ENCODE data around the gene JAZF1. TPM values are rescaled to one million over a fixed set of nuclear protein-coding genes. Genes with fewer than 3 reads are reported as not detected.

The JAZF1 gene
- total and polyA plus RNA-seq, 2 of the 4 experiments (the other 2 are of a cell fraction) = 8.4 to 10.5 TPM

DNA sequence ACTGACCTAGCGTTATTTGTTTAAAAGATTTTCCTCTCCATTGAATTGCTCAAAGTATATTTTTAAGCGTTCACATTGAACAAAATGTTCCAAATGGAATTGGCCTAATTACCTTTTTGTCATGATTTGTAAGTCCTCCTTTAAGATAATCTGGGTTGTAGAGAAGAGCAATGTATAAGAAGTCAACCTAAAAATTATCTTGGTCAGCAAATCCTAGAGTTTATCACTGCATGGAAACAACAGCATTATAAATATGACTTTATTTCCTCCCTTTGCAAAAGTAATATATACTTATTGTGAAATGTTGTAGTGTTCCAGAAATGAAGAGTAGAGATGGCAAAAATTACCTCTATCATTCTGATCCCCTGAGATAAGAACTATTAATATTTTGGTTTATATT, 381.4 kb downstream of the JAZF1 start:
- Histone ChIP-seq H3K4ac (ENCODE audit: low read depth, low read length) (no peak overlapping the region), H3K4me3 (ENCODE audit: insufficient read depth, low read depth, low read length) (no peak overlapping the region), H4K91ac (ENCODE audit: insufficient read depth, low read depth, low read length) (no peak overlapping the region), H2BK5ac (ENCODE audit: low read depth, low read length, poor library complexity, severe bottlenecking) (no peak overlapping the region), H3K18ac (ENCODE audit: low read depth, low read length) (no peak overlapping the region), H3K4me2 (ENCODE audit: low read depth, low read length) (no peak overlapping the region), H3K23ac (ENCODE audit: low read depth, low read length) (no peak overlapping the region), H3K9me1 (ENCODE audit: insufficient read depth, low read length) (no peaks in the 10 kb centered on the region), H2BK20ac (ENCODE audit: low read depth, low read length) (no peak overlapping the region), H4K8ac (ENCODE audit: low read depth in 2 of 2, low read length in 2 of 2) (no peak overlapping the region), H2AK9ac (replicated peaks; ENCODE audit: low read depth, low read length, poor library complexity) (no peak overlapping the region), H3K9ac (ENCODE audit: low read depth, low read length) (no peak overlapping the region), H3K27me3 (ENCODE audit: control insufficient read depth, insufficient read depth, low read length) (no peaks in the 10 kb centered on the region), H3K4me1 (ENCODE audit: control insufficient read depth, insufficient read depth, low read length) (no peaks in the 10 kb centered on the region), H2AFZ (replicated peaks; ENCODE audit: low read length, poor library complexity) (no peak overlapping the region), H4K5ac (ENCODE audit: low read depth, low read length) (no peak overlapping the region), H3K9me3 (ENCODE audit: control insufficient read depth, insufficient read depth, low read length) (no peaks in the 10 kb centered on the region), H2BK120ac (ENCODE audit: low read depth, low read length) (no peak overlapping the region), H3K56ac (ENCODE audit: extremely low read depth, insufficient read depth, low read length) (no peak overlapping the region), H3K27ac (ENCODE audit: insufficient read depth, low read length) (no peak overlapping the region), H2BK15ac (ENCODE audit: low read depth, low read length) (no peak overlapping the region), H3K14ac (replicated peaks; ENCODE audit: low read depth, low read length) (no peak overlapping the region), H3K36me3 (ENCODE audit: control insufficient read depth, insufficient read depth, low read length) (peaks cover 7% of the 10 kb centered on the region; the same call in 1 of the 2 replicates), H2AK5ac (ENCODE audit: low read depth, low read length) (no peak overlapping the region), H4K20me1 (ENCODE audit: insufficient read depth, low read length) (no peaks in the 10 kb centered on the region), H3K79me1 (ENCODE audit: low read depth in 1 of 2, low read length in 2 of 2) (peaks cover 3 to 5% of the 10 kb centered on the region in 2 experiments; a peak in 2 of 4 replicates)
- intact Hi-C loops (cut with micrococcal nuclease) = no loop called here
- no TSS peak for BruUV-seq (replicated peaks)
- no CpG with 5 or more reads among the region's 2 CpGs for WGBS, 2 experiments (ENCODE audit: extremely low coverage in 2 of 2, insufficient read length in 1 of 2)
- in situ Hi-C loops (cut with MboI; ENCODE audit: low sequenced_read_pairs) = loop anchor here (25.0 kb wide), 1 partner anchor 213 kb away; no protein-coding TSS in a partner anchor
- CTCF ChIA-PET = interaction anchor here (0.6 kb wide), 1 partner anchor 151 kb away, joined by 3 read pairs; no protein-coding TSS in a partner anchor
- DNase-seq = no peak
- TF ChIP-seq RFX5 (IDR thresholded peaks at IDR 0.05; ENCODE audit: low read depth, low read length) (no peak), MAZ (IDR thresholded peaks at IDR 0.05; ENCODE audit: borderline replicate concordance, low read depth, low read length) (no peak), MAFK (IDR thresholded peaks at IDR 0.05; ENCODE audit: low read depth, low read length) (peak; percentile 22; the same call in 1 of the 2 replicates)
- dilution Hi-C loops (cut with HindIII; ENCODE audit: low sequenced_read_pairs, unreplicated experiment) = no loop called here
- ATAC-seq (ENCODE audit: low read depth) = no peak
- POLR2A ChIA-PET (ENCODE audit: unreplicated experiment) = no interaction called here

Measured in IMR-90 (cell line).